HepG2 (cell line): ENCODE data around the gene NEURL1B. TPM values are rescaled to one million over a fixed set of nuclear protein-coding genes. Genes with fewer than 3 reads are reported as not detected.

ENCODE experiments used
- FLYWCH1 ChIP-seq: sonication (generic); formaldehyde crosslinking; IDR thresholded peaks from 2 replicates; pipeline ENCODE4 v1.8.1; 2023; ENCODE audit warnings: mild to moderate bottlenecking, missing genetic modification reagents
- FOXA3 ChIP-seq: IDR thresholded peaks from 2 replicates; pipeline ENCODE4 v1.6.1; 2016; ENCODE audit warnings: missing genetic modification reagents, missing compliant biosample characterization
- HDAC2 ChIP-seq: sonication (generic); formaldehyde crosslinking; IDR thresholded peaks from 2 replicates; pipeline ENCODE4 v1.4.0; 2020; ENCODE audit warnings: missing genetic modification reagents
- NCOA2 ChIP-seq: sonication (generic); formaldehyde crosslinking; IDR thresholded peaks from 2 replicates; pipeline ENCODE4 v1.8.0; 2022; ENCODE audit warnings: inconsistent platforms
- POGK ChIP-seq: sonication (generic); formaldehyde crosslinking; conservative IDR thresholded peaks from 2 replicates; pipeline ENCODE4 v1.8.0; 2022; ENCODE audit warnings: mild to moderate bottlenecking, moderate library complexity, missing genetic modification reagents
- POGZ ChIP-seq: sonication (generic); formaldehyde crosslinking; IDR thresholded peaks from 2 replicates; pipeline ENCODE4 v1.4.0; 2020; ENCODE audit warnings: mild to moderate bottlenecking, missing genetic modification reagents
- POLR2A ChIP-seq, 2 experiments: IDR thresholded peaks; 2 replicates each; pipeline ENCODE4 v1.6.1; 2011; ENCODE audit warnings: low read depth in 2 of 2, low read length in 2 of 2, mild to moderate bottlenecking in 1 of 2, moderate library complexity in 1 of 2; ENCODE audit not compliant: insufficient read depth in 1 of 2
- POLR2AphosphoS2 ChIP-seq: IDR thresholded peaks from 2 replicates; pipeline ENCODE4 v1.6.1; 2011; ENCODE audit warnings: low read depth, low read length, improper control_type of control experiment
- TFDP1 ChIP-seq: IDR thresholded peaks from 2 replicates; pipeline ENCODE4 v1.6.1; 2016; ENCODE audit warnings: missing compliant biosample characterization, missing genetic modification reagents, borderline replicate concordance
- UBTF ChIP-seq: sonication (generic); formaldehyde crosslinking; IDR thresholded peaks from 2 replicates; pipeline ENCODE4 v1.4.0; 2020; ENCODE audit warnings: mild to moderate bottlenecking, missing genetic modification reagents
- ZBTB20 ChIP-seq: sonication (generic); formaldehyde crosslinking; IDR thresholded peaks from 2 replicates; pipeline ENCODE4 v1.8.1; 2023; ENCODE audit warnings: missing genetic modification reagents, low read depth, mild to moderate bottlenecking, borderline replicate concordance
- ZNF18 ChIP-seq: sonication (generic); formaldehyde crosslinking; IDR thresholded peaks from 2 replicates; pipeline ENCODE4 v1.8.0; 2022; ENCODE audit warnings: mild to moderate bottlenecking, missing genetic modification reagents; ENCODE audit not compliant: insufficient replicate concordance
- ZNF687 ChIP-seq: sonication (generic); formaldehyde crosslinking; IDR thresholded peaks from 2 replicates; pipeline ENCODE4 v1.5.1; 2020; ENCODE audit warnings: mild to moderate bottlenecking, missing genetic modification reagents, moderate library complexity
- polyA plus RNA-seq, 8 experiments: library from polyadenylated mRNA; depleted of rRNA in 3 of 8; stranded (reverse) in 7 of 8; unstranded in 1 of 8; fragments of >200 nt; fragmentation: Illumina TruSeq in 4 of 8; extraction: Trizol in 4 of 8; gene quantifications; 2 replicates each; pipeline versions ENCODE4 v1.2.1 to v1.2.3, GENCODE V29; 2011 to 2016; ENCODE audit warnings: low read depth in 4 of 8, missing spikeins in 1 of 8, mixed read lengths in 1 of 8; ENCODE audit not compliant: insufficient read depth in 1 of 8
- total RNA-seq, 5 experiments: library from RNA; depleted of rRNA; stranded (reverse); fragments of >200 nt; fragmentation: Illumina TruSeq; extraction: Trizol; gene quantifications; 2 replicates each; pipeline ENCODE4 v1.2.3, GENCODE V29; 2016; ENCODE audit warnings: low read depth in 1 of 5

NEURL1B gene
- total and polyA plus RNA-seq, 2 of the 13 experiments (the other 11 are each of a cell fraction or from before 2014, with no cell fraction given), result 0.09 to 0.13 TPM

GRCh38 chr5:172714491-172715420 lies 73.7 kb downstream of the NEURL1B start (continued):
- TF ChIP-seq ZNF18 (CRISPR knock-in tag) (peak; percentile 96), ZBTB20 (CRISPR knock-in tag) (peak; percentile 60; the same call in 1 of the 2 replicates), TFDP1 (CRISPR knock-in tag) (no peak), POLR2AphosphoS2 (no peak), ZNF687 (CRISPR knock-in tag) (peak; percentile 96), NCOA2 (CRISPR knock-in tag) (peak; percentile 5; the same call in 1 of the 2 replicates), POGZ (CRISPR knock-in tag) (peak; percentile 49), FOXA3 (CRISPR knock-in tag) (peak; percentile 80), POGK (CRISPR knock-in tag) (0 out of 2 replicates have a peak, but pooled peaks have one; percentile 51), POLR2A (IDR thresholded peaks at IDR 0.05; ENCODE audit: insufficient read depth in 1 of 2, low read depth in 2 of 2, low read length in 2 of 2) (peak in 1 of 2 experiments; percentile 67; a peak in 2 of 4 replicates), UBTF (CRISPR knock-in tag) (peak; percentile 62), FLYWCH1 (CRISPR knock-in tag) (no peak), HDAC2 (CRISPR knock-in tag) (peak; percentile 83)
